Psoas muscle (tissue), 8 donors: ENCODE measurements around the gene RNF225. TPM values are rescaled to one million over a fixed set of nuclear protein-coding genes. Genes with fewer than 3 reads are reported as not detected.
"Not testable (repeated sequence)": the region's sequence is repeated elsewhere in the genome, so short reads cannot be mapped to it uniquely, and the experiment has no call there.

Source experiments
- ATAC-seq, 4 donors: fragments of 200-7000 bp; cut with Tn5 transposase; one replicate each; pipeline ENCODE4 v1.9.1; 2020; ENCODE audit warnings: moderate library complexity in 3 of 4, mild to moderate bottlenecking in 2 of 4
- DNase-seq, 2 donors: peaks; one replicate each; pipeline ENCODE4 v3.0.0-alpha.2; 2020
- H3K27ac ChIP-seq: fragments of 200-600 bp; one replicate; pipeline ENCODE4 v1.8.0; 2022
- H3K27me3 ChIP-seq, 3 donors: fragments of 200-600 bp in 1 of 3; one replicate each; pipeline versions ENCODE4 v1.6.1 to v1.8.0; 2013 to 2022; ENCODE audit warnings: low read length in 2 of 3, mild to moderate bottlenecking in 2 of 3, moderate library complexity in 1 of 3; ENCODE audit not compliant: insufficient read depth in 3 of 3
- H3K36me3 ChIP-seq, 2 donors: fragments of 200-600 bp in 1 of 2; one replicate each; pipeline versions ENCODE4 v1.6.1 to v1.8.0; 2013 to 2022; ENCODE audit warnings: low read depth in 1 of 2, mild to moderate bottlenecking in 1 of 2, moderate library complexity in 1 of 2; ENCODE audit not compliant: insufficient read depth in 1 of 2
- H3K4me1 ChIP-seq: fragments of 200-600 bp; one replicate; pipeline ENCODE4 v1.8.0; 2022
- H3K4me3 ChIP-seq: fragments of 200-600 bp; one replicate; pipeline ENCODE4 v1.8.0; 2022; ENCODE audit warnings: mild to moderate bottlenecking
- H3K9me3 ChIP-seq: fragments of 200-600 bp; one replicate; pipeline ENCODE4 v1.8.0; 2022
- CTCF ChIP-seq: fragments of 200-600 bp; IDR thresholded peaks from one replicate; pipeline ENCODE4 v1.8.0; 2022; ENCODE audit warnings: antibody characterized with exemption
- WGBS, 3 donors: extraction: QIAGEN DNeasy Blood & Tissue Kit; methylation state at CpG; one replicate each; pipeline versions ENCODE4 v1.1.6 to v1.1.7; 2013; 5-methylcytosine and 5-hydroxymethylcytosine counted together
- intact Hi-C, 2 donors: fragments of 100-400 bp; cut with DNase I; formaldehyde crosslinking; loops; one replicate each; pipeline versions ENCODE4 v1.11.0 to v1.14.2; 2022
- polyA plus RNA-seq, 3 donors: library from polyadenylated mRNA; stranded (reverse); fragments of 200-250 nt; gene quantifications; one replicate each; pipeline ENCODE4 v1.2.3, GENCODE V29; 2013
- total RNA-seq, 4 donors: library from RNA; stranded (reverse); fragmentation: NEBNext Ultra II Directional in 2 of 4; extraction: Animal tissue kit (Norgen Biotek cat#: 25700) in 2 of 4; gene quantifications; one replicate each; pipeline versions ENCODE4 v1.2.1 to v1.2.4, GENCODE V29; 2021 to 2023
- donor health status: healthy with polysubstance abuse.
- donor health status: DM: no; HTN: no; CAD: no; lungs with moderate emphysema.
- donor health status: Bipolar disorder and iron deficiency.
- donor health status: healthy.
- donor health status: DM: yes; HTN: yes; CAD: no.
- donor health status: DM: no; HTN: no; CAD: no.
- donor health status: DM: no; HTN: no; CAD: no.
- donor health status: DM: yes; HTN: yes; CAD: no.

RNF225 gene
- total and polyA plus RNA-seq, 7 donors, result not detected

GRCh38 chr19:58368561-58369360 is 26.7 kb upstream of the RNF225 start:
- DNase-seq (peak in 1 of 2 donors; percentile 45), ATAC-seq (no peak)
- no peak overlapping the region for H3K4me3 ChIP-seq
- no peak overlapping the region for H3K27ac ChIP-seq
- intact Hi-C loops, result no loop called here
- TF ChIP-seq CTCF, result no peak
- no peaks in the 10 kb centered on the region for H3K9me3 ChIP-seq
- 76 to 84% (median 83%) methylated on average over 54 to 68 of the region's 68 CpGs for WGBS, 3 donors
- no peaks in the 10 kb centered on the region for H3K27me3 ChIP-seq
- H3K4me1 ChIP-seq, result no peaks in the 10 kb centered on the region
- peaks cover 0 to 5% of the 10 kb centered on the region in 2 donors for H3K36me3 ChIP-seq

- 60 to 73% (median 63%) methylated on average over 15 of the region's 15 CpGs for WGBS, 3 donors
- Histone ChIP-seq H3K4me1 (no peaks in the 10 kb centered on the region), H3K36me3 (no peaks in the 10 kb centered on the region), H3K27me3 (no peaks in the 10 kb centered on the region), H3K27ac (no peak overlapping the region), H3K9me3 (no peaks in the 10 kb centered on the region), H3K4me3 (no peak overlapping the region)
- ATAC-seq (no peak), DNase-seq (no peak)
- TF ChIP-seq CTCF, result no peak
- intact Hi-C loops, result no loop called here
Measured at GRCh38 chr19:58372311-58373133, 22.9 kb upstream of the RNF225 start.

- Histone ChIP-seq H3K9me3 (no peaks in the 10 kb centered on the region), H3K4me1 (peaks cover 5% of the 10 kb centered on the region), H3K27ac (no peak overlapping the region), H3K4me3 (no peak overlapping the region), H3K36me3 (no peaks in the 10 kb centered on the region), H3K27me3 (no peaks in the 10 kb centered on the region)
- intact Hi-C loops, result no loop called here
- 81 to 84% (median 84%) methylated on average over 4 of the region's 4 CpGs for WGBS, 3 donors
- no peak for ATAC-seq
- TF ChIP-seq CTCF, result no peak
- DNase-seq, result no peak
Measured at GRCh38 chr19:58374200-58374599, 21.3 kb upstream of the RNF225 start.

DNA sequence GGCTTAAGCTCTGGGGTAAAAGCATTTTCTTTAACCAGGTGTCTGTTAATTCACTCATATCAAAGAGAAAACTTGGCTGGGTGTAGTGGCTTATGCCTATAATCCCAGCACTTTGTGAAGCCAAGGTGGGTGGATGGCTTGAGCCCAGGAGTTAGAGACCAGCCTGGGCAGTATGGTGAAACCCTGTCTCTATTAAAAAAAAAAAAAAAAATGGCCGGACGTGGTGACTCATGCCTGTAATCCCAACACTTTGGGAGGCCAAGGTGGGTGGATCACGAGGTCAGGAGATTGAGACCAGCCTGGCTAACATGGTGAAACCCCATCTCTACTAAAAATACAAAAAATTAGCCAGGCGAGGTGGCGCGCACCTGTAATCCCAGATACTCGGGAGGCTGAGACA is 18.7 kb upstream of the RNF225 start:
- H3K9me3 ChIP-seq, ATAC-seq, H3K4me3 ChIP-seq, DNase-seq, H3K27ac ChIP-seq, intact Hi-C loops, H3K27me3 ChIP-seq, H3K36me3 ChIP-seq: not testable (repeated sequence)
- peaks cover 15% of the 10 kb centered on the region for H3K4me1 ChIP-seq
- WGBS, 3 donors, result 69 to 77% (median 75%) methylated on average over 7 of the region's 7 CpGs

- H3K27ac ChIP-seq, result no peak overlapping the region
- H3K9me3 ChIP-seq, result no peaks in the 10 kb centered on the region
- no peak for TF ChIP-seq CTCF
- H3K27me3 ChIP-seq, result no peaks in the 10 kb centered on the region
- 87 to 94% (median 89%) methylated on average over 6 of the region's 6 CpGs for WGBS, 3 donors
- H3K36me3 ChIP-seq, result no peaks in the 10 kb centered on the region
- intact Hi-C loops, result no loop called here
- H3K4me3 ChIP-seq, result no peak overlapping the region
- no peak for ATAC-seq
- peak in 1 of 2 donors; percentile 41 for DNase-seq
- H3K4me1 ChIP-seq, result peaks cover 20% of the 10 kb centered on the region
Measured at GRCh38 chr19:58379246-58379645, 16.2 kb upstream of the RNF225 start.
